22Rv1 (cell line): ENCODE results near the gene NDUFAF7.
"Not testable (repeated sequence)": the region's sequence is repeated elsewhere in the genome, so short reads cannot be mapped to it uniquely, and the experiment has no call there.

Source experiments
- H3K27ac ChIP-seq: fragments of 450-650 bp; 2 replicates; pipeline ENCODE4 v1.5.1; 2017
- ZFX ChIP-seq: fragments of 450-650 bp; IDR thresholded peaks from 2 replicates; pipeline ENCODE4 v1.6.1; 2017; ENCODE audit warnings: antibody characterized with exemption, borderline replicate concordance
- TF ChIP-seq, protein P1 (sequence below): fragments of 450-650 bp; IDR thresholded peaks from 2 replicates; pipeline ENCODE4 v1.5.1; 2017; ENCODE audit warnings: mild to moderate bottlenecking

NDUFAF7 gene

DNA sequence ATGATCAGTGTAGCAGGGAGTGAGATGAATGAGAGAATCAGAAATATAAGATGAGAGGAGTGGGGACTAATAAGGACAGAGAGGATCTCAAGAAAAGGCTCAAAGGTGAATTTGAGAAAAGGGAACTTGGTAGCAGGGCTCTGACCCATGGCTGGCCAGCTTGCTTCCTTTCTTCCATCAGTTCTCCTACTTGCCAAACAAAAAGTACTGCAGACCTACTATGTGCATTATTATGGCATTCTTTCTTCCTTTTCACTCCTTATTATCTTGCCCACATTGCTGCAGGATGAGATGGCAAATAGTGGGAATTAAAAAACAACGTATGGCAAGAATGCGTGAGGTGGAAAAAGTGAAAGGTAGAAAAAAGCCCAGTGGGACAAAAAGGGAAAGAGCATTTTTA, 60.2 kb downstream of the NDUFAF7 start:
- no peak overlapping the region for H3K27ac ChIP-seq
- TF ChIP-seq ZFX: no peak
- TF ChIP-seq, protein P1, sequence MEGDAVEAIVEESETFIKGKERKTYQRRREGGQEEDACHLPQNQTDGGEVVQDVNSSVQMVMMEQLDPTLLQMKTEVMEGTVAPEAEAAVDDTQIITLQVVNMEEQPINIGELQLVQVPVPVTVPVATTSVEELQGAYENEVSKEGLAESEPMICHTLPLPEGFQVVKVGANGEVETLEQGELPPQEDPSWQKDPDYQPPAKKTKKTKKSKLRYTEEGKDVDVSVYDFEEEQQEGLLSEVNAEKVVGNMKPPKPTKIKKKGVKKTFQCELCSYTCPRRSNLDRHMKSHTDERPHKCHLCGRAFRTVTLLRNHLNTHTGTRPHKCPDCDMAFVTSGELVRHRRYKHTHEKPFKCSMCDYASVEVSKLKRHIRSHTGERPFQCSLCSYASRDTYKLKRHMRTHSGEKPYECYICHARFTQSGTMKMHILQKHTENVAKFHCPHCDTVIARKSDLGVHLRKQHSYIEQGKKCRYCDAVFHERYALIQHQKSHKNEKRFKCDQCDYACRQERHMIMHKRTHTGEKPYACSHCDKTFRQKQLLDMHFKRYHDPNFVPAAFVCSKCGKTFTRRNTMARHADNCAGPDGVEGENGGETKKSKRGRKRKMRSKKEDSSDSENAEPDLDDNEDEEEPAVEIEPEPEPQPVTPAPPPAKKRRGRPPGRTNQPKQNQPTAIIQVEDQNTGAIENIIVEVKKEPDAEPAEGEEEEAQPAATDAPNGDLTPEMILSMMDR: no peak

DNA sequence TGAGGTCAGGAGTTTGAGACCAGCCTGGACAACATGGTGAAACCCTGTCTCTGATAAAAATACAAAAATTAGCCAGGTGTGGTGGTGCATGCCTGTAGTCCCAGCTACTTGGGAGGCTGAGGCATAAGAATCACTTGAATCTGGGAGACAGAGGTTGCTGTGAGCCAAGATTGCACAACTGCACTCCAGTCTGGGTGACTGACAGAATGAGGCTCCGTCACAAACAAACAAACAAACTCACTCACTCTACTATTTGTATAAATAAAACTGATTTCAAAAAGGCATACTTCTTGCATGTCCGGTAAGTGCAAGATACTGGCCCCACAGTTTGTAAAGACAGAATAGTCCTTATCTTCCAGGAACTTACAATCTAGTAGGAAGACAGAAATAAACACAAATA, 63.4 kb downstream of the NDUFAF7 start:
- not testable (repeated sequence) for H3K27ac ChIP-seq

DNA sequence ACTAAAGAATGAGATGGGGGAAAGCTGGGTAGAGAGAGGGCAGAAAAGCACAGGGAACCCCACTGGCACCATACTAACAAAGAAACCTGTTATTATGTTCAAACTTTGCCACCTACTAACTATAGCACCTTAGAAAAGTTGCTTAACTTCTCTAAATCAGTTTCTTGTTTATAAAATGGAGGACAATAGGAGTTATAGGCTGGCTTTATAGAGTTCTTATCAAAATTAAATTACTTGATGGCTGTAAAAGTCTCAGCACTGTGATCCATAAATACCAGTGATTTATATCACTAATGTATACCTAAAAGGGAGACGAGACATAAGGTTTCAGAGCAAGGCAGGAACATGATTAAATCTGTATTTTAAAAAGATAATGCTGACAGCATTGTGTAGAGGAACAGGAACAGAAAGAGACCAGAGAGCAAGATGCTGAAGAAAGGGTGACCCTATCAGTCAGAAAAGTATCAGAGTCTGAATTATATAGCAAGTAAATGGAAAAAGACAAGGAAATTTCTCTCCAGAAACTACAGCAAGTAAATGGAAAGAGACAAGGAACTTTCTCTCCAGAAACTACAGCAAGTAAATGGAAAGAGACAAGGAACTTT, 64.1 kb downstream of the NDUFAF7 start:
- TF ChIP-seq, protein P1: no peak
- no peak for TF ChIP-seq ZFX
- no peak overlapping the region for H3K27ac ChIP-seq

DNA sequence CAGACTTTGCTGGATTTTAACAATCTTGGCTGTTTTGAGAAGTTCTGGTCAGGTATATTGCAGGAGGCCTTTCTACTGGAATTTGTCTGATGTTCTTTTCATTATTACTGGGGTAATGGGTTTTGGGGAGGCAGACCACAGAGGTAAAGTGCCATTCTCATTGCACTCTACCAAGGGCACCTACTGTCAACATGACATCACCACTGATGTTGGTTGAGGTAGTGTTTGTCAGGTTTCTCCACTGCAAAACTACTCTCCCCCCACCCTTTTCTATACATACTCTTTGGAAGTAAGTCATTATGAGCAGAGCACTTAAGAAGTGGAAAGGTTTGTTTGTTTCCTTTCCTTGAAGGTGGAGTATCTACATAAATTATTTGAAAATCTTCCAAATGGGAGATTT, 66.2 kb downstream of the NDUFAF7 start:
- H3K27ac ChIP-seq: no peak overlapping the region
- TF ChIP-seq, protein P1: no peak
- TF ChIP-seq ZFX: no peak
